Activated CD4-positive, alpha-beta T cell treated with anti-CD3 and anti-CD28 coated beads, Interleukin-2, amount 50 U/mL, for 16 hours (primary cell): ENCODE measurements around the gene STARD3.
"Not testable (repeated sequence)": the region's sequence is repeated elsewhere in the genome, so short reads cannot be mapped to it uniquely, and the experiment has no call there.

Source experiments
- DNase-seq: peaks from one replicate; pipeline ENCODE4 v3.0.0-alpha.2; 2020

Gene STARD3

DNA sequence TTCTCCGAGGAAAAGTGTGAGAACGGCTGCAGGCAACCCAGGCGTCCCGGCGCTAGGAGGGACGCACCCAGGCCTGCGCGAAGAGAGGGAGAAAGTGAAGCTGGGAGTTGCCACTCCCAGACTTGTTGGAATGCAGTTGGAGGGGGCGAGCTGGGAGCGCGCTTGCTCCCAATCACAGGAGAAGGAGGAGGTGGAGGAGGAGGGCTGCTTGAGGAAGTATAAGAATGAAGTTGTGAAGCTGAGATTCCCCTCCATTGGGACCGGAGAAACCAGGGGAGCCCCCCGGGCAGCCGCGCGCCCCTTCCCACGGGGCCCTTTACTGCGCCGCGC is 62.8 kb downstream of the STARD3 start, which contains the start of gene ERBB2:
ERBB2 (plus strand) TSS at position 247 of the 330 bp plus-strand sequence. CDS start 175 bp downstream, outside the sequence.
- no peak for DNase-seq

DNA sequence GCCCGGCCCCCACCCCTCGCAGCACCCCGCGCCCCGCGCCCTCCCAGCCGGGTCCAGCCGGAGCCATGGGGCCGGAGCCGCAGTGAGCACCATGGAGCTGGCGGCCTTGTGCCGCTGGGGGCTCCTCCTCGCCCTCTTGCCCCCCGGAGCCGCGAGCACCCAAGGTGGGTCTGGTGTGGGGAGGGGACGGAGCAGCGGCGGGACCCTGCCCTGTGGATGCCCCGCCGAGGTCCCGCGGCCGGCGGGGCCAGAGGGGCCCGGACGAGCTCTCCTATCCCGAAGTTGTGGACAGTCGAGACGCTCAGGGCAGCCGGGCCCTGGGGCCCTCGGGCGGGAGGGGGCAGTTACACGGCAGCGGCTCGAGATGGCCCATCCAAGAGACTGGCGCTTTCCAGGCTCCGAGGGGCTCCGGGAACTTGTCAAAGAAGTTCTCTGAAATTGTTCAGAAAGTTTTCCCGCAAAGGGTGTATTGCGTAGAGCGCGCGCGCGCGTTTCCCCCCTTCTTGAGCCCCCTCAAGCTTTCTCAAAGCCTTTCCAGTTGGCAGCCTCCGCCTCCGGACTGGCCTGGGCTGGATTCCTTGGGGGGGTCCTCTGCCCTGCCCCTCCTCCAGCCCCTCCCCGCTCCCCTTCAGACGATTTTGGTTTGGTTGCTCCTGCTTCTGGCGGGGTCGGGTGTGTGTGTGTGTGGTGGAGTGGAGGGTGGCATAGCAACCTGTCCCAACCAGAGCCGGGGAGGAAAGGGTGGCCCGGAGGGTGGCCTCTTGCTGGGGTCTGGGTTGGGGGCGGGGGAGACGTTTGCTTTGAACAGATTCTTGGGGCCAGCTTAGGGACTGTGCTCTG is 63.4 kb downstream of the STARD3 start:
- no peak for DNase-seq

DNA sequence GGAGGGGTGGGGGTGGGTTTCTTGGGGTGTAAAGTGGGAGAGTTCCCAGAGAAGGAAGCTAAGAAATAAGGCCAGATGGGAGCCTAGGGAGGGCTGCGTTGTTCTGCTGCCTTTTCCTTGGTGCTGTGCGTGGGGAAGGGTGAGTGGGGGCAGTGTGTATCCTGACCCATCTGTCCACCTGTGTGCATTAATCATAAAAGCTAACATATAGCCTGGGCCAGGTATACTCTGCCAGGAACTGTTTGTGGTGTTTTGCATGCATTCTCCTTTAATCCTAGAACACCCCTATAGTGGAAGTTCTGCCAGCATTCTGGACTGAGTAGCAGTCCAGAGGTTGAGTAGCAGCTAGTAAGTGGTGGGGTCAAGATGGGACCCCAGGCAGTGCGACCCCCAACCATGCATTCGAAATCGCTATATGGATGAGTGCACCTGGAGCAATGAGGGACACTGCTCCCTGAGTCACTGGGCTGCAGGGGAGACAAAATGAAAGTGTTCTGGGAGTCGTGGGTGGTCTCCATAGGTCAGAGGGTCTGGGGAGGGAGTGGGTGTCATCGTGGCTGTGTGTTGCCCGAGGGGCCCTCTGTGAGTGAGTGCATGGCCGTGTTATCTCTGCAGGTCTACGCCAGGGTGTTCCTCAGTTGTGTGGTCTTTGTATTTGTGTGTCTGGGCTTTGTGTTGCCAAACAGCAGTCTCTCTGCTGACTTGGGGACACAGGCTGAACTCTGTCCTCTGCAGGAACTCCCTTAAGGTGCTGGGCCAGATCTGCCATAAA is 64.3 kb downstream of the STARD3 start:
- DNase-seq, result no peak

DNA sequence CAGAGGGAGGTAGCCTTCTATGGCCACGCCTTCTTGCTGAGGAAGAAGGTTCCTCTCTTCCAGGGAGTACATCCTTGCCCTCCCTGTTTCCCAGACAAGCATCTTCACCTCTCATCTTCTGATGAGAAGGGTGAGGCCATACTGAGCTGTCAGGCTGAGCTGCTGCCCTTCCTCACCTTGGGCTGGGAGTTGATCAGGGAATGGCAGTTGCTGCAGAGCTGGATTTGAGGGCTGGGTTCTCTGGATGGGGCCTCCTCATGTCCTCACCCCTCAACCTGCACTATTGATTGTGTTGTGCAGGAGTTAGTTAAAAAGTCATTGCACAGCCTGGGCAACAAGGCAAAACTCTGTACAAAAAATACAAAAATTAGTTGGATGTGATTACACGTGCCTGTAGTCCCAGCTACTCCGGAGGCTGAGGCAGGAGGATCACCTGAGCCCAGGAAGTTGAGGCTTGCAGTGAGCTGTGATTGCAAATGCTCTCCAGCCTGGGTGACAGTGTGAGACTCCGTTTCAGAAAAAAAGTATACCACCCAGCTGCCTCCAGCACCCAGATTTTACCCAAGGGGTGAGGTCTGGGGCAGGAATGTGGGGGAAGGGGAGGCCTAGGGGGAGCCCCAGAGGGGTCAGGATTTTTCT is 65.0 kb downstream of the STARD3 start:
- DNase-seq, result no peak

DNA sequence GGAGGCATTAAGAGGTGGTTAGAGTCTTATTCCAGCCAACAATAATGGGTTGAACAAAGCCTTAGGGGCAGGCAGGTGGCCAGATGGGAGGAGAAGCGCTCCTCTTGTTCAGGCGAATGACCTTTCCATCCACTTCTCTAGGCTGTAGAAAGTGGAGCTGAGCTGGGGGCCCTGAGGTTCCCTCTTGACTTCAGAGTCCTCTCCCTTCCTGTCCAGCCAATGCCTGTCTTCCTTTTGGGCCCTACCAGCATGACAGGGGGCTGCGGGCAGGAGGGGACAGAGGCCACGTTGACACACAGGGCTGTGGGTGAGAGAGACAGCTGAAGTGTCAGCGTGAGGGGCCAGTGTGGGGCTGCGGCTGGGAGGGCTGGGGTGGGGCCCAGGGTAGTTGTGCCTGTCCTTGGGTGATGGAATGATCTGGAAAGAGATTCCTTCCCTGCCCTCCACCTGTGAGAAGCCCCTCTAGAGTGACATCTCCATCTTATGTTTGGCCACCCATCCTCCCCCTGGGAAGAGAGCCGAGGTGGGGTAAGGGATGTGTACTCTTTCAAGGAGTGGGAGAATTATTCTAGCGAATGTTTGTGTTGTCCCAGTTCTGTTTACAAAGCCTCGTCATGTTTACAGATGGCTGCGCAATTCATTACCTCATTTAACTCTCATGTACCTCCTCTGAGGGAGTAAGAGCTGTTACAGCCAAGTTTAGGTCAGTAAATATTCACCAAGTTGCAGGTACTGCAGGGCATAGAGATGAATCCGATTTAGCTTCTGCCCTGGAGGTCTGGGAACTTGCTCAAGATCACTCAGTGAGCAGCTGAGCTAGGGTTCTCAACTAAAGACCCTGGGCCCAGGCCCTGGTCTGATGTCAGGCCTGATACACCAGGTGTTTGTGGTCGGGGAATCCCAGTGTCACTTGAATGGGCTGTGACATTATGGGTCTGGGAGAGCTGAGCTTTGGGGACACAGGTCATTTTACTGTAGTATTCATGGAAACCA is 66.3 kb downstream of the STARD3 start:
- no peak for DNase-seq

DNA sequence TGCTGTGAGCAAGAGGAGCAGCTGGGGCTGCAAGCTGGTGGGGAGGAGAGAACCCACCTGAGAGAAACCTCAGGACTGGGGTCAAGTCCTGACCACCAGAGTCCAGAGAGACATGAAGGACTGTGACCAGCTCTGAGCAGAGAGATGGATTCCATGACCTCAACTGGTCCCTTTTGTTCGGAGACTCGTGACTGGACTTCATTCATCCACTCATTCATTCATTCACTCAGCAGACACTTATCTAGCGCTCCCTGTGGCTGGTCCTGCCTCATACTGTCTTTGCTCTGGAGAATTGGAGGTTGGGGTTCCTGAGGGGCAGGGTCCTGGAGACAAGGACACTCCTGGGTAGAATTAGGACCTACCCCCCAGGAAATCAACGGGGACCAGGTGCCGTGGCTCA is 67.0 kb downstream of the STARD3 start:
- no peak for DNase-seq

DNA sequence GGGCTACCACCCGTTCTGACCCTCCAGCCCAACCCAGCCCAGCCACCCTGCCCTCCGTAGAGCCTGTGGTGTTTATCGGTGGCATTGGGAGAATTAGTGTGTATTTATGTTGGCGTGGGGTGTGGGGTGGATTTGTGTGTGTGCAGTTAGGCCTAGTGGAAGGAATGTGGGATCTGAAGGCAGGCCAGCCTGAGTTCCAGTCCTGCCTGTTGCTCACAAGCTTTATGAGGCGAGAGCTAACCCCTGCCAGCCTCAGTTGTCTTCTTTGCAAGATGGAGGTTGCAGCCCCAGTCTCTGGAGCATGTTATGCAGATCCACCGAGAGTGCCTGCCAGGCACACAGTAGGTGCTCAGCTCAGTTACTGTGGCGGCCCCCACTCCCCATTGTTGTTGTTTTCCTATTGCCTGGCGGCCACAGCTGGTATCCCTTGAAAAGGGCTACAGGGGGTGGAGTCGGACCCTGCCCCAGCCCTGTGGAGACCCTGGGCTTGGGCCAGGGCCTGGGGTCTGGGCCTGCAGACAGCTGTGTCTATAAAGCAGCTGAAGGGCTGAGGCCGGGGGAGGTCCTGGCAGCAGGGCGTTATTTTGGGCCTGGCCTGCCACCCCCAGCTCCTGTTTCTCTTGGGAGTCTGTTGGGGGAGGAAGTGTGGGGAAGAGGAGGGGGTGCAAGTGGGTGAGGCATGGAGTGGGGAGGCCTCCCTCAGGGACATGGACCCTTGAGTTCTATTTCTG is 68.0 kb downstream of the STARD3 start:
- no peak for DNase-seq

DNA sequence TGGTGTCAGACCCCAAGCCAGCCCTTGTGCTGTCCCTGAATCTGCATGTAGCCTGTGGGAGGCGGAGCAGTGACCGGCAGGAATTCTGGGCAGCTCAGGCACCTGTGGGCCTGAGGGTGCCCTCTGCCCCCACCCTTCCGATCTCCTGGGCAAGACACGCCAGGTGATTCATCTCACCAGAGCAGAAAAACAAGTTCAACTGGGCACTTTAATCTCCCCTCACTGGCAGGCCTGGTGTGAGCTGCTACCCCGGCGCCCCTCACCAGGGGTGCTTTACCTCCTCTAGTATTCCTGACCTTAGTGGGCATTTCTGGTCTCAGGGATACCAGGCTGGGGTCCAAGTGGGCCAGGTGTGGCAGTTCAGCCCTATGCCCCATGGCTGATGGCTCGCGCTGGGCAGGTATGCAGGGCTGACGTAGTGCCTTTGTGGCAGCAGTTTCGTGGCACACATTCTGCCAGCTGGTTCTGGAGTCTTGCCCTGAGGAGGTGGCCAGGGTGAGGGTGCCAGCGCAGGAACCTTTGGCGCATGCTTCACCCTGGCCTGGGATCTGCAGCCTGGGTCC is 68.9 kb downstream of the STARD3 start:
- no peak for DNase-seq

DNA sequence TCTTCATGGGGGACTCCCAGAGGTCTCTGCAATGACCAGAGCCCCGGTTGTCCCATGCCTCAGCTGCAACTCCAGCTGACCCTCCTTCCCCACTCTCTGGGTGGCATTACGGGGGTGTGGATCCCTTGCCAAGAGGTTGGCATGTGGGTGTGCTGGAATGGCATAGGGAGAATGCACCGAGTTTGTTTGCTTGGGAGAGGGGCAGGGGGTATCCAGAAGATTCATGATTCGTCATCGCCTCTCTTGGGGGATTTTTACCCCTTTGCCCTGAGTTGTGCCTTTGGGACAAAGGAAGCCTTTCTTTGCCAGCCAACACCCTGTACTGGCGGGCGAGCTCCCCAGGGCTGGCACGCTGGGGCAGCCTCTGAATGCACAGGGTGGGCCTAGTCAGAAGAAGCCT is 69.4 kb downstream of the STARD3 start:
- DNase-seq, result no peak

DNA sequence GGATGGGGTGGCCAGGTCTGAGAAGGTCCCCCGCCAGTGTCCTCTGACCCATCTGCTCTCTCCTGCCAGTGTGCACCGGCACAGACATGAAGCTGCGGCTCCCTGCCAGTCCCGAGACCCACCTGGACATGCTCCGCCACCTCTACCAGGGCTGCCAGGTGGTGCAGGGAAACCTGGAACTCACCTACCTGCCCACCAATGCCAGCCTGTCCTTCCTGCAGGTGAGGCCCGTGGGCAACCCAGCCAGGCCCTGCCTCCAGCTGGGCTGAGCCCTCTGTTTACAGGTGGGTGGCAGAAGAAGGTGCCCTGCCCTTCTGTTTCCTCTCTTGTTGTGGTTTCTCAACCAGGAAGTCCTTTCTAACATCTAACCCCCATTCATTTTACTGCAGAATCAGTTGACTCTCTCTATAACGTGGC is 70.0 kb downstream of the STARD3 start:
- no peak for DNase-seq

DNA sequence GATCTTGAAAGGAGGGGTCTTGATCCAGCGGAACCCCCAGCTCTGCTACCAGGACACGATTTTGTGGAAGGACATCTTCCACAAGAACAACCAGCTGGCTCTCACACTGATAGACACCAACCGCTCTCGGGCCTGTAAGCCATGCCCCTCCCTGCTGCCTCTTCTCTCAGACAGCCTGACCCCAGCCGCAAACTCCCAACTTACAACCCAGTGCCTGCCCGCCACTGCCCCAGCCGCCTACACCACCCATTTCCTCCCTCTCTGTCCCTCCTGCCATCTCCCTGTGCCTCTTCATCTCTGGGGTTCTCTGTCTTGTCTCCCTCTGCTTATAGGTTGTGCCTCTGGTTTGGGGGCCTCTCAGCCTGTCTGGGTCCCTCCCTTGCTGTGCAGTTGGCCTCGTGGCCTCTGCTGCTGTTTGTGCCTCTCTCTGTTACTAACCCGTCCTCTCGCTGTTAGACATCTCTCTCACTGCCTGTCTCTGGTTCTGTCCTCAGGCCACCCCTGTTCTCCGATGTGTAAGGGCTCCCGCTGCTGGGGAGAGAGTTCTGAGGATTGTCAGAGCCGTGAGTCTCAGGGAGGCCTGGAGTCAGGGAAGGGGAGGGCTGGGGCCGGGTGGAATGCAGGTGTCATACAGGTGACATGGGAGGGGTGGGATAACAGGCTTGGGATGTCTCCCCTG is 72.5 kb downstream of the STARD3 start:
- DNase-seq, result no peak

DNA sequence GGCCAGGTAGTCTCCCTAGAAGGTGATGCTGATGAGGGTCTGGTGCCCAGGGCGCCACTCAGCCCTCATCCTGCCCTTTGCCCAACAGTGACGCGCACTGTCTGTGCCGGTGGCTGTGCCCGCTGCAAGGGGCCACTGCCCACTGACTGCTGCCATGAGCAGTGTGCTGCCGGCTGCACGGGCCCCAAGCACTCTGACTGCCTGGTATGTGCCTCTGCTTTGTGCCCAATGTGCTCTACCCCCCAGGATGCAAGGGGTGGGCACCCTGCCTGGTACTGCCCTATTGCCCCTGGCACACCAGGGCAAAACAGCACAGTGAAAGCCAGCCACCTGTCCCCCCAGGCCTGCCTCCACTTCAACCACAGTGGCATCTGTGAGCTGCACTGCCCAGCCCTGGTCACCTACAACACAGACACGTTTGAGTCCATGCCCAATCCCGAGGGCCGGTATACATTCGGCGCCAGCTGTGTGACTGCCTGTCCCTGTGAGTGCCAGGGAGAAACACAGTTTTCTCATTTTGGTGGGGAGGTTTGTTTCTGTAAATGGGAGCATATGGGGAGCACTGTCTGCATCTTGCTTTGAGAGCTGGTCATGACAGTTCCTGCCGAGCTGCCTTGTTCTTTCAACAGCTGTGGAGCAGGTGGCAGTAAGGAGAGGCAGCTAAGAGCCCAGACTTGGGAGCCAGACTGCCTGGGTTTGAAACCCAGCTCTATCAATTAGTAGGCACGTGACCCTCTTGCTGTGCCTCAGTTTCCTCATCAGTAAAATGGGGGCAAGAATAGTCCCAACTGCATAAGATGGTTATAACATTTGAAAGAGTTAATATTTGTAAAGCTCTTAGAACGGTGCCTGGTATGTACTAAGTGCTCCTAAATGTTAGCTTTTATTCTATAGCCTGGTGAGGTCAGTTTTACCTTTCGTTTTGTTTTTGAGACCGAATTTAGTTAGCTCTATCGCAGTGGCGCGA is 73.3 kb downstream of the STARD3 start:
- no peak for DNase-seq

DNA sequence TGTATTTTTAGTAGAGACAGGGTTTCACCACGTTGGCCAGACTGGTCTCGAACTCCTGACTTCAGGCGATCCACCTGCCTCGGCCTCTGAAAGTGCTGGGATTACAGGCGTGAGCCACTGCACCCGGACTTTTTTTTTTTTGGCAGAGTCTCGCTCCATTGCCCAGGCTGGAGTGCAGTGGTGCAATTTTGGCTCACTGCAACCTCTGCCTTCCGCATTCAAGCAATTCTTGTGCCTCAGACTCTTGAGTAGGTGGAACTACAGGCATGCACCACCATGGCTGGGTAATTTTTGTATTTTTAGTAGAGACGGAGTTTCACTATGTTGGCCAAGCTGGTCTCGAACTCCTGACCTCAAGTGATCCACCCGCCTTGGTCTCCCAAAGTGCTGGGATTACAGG is 74.1 kb downstream of the STARD3 start:
- DNase-seq, result not testable (repeated sequence)

DNA sequence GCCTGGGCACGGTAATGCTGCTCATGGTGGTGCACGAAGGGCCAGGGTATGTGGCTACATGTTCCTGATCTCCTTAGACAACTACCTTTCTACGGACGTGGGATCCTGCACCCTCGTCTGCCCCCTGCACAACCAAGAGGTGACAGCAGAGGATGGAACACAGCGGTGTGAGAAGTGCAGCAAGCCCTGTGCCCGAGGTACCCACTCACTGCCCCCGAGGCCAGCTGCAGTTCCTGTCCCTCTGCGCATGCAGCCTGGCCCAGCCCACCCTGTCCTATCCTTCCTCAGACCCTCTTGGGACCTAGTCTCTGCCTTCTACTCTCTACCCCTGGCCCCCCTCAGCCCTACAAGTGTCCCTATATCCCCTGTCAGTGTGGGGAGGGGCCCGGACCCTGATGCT is 74.9 kb downstream of the STARD3 start:
- no peak for DNase-seq
